Small intestine (tissue), 7 donors: ENCODE data around the gene TPSD1. TPM values are rescaled to one million over a fixed set of nuclear protein-coding genes. Genes with fewer than 3 reads are reported as not detected.

Experiments used
- DNase-seq, 2 donors: peaks; one replicate each; pipeline versions ENCODE4 v3.0.0 to v3.0.0-alpha.2; 2013
- FAIRE-seq: peaks from 2 replicates; lab custom pipeline; 2012; peaks lifted over from hg19 to GRCh38; lab: Jason Lieb, UNC
- H3K27ac ChIP-seq, 3 donors: one replicate each; pipeline ENCODE4 v1.5.1; 2013; ENCODE audit warnings: low read length in 2 of 3, mild to moderate bottlenecking in 2 of 3, control low read depth in 1 of 3, inconsistent platforms in 1 of 3, low read depth in 1 of 3, moderate library complexity in 1 of 3
- H3K27me3 ChIP-seq, 3 donors: one replicate each; pipeline ENCODE4 v1.6.1; 2013; ENCODE audit warnings: low read length in 3 of 3, inconsistent platforms in 1 of 3; ENCODE audit not compliant: control insufficient read depth in 3 of 3, insufficient read depth in 3 of 3
- H3K36me3 ChIP-seq, 3 donors: one replicate each; pipeline ENCODE4 v1.6.1; 2013; ENCODE audit warnings: low read length in 3 of 3, inconsistent platforms in 1 of 3, low read depth in 1 of 3, mild to moderate bottlenecking in 1 of 3, moderate library complexity in 1 of 3; ENCODE audit not compliant: control insufficient read depth in 3 of 3, insufficient read depth in 2 of 3
- H3K4me1 ChIP-seq, 3 donors: one replicate each; pipeline ENCODE4 v1.6.1; 2013; ENCODE audit warnings: low read length in 2 of 3, inconsistent platforms in 1 of 3, low read depth in 1 of 3, mild to moderate bottlenecking in 1 of 3, moderate library complexity in 1 of 3; ENCODE audit not compliant: control insufficient read depth in 3 of 3, insufficient read depth in 2 of 3
- H3K4me3 ChIP-seq, 3 donors: one replicate each; pipeline ENCODE4 v1.5.1; 2013; ENCODE audit warnings: low read length in 3 of 3, control low read depth in 1 of 3, inconsistent platforms in 1 of 3, low read depth in 1 of 3, mild to moderate bottlenecking in 1 of 3, moderate library complexity in 1 of 3
- H3K9me3 ChIP-seq, 2 donors: one replicate each; pipeline ENCODE4 v1.6.1; 2013; ENCODE audit warnings: low read depth in 1 of 2, low read length in 1 of 2; ENCODE audit not compliant: control insufficient read depth in 2 of 2, insufficient read depth in 1 of 2
- WGBS, 3 donors: extraction: QIAGEN DNeasy Blood & Tissue Kit; methylation state at CpG; one replicate each; pipeline ENCODE4 v1.1.7; 2013; 5-methylcytosine and 5-hydroxymethylcytosine counted together
- polyA plus RNA-seq, 4 donors: library from polyadenylated mRNA; stranded (reverse) in 3 of 4; unstranded in 1 of 4; fragments of 200-250 nt in 3 of 4; fragments of 120-200 nt in 1 of 4; gene quantifications; one replicate each; pipeline versions ENCODE4 v1.2.1 to v1.2.3, GENCODE V29; 2013
- donor health status: healthy with polysubstance abuse.
- donor health status: control.
- donor health status: control.
- donor health status: Bipolar disorder and iron deficiency.
- donor health status: healthy.

Gene TPSD1
- polyA plus RNA-seq, 4 donors = 0.06 to 1.3 (median 0.81) TPM; not detected in 1

GRCh38 chr16:1282324-1282973 is 26.6 kb downstream of the TPSD1 start:
- H3K36me3 ChIP-seq = no peaks in the 10 kb centered on the region
- WGBS, 3 donors = 52 to 72% (median 56%) methylated on average over 17 of the region's 17 CpGs
- no peak overlapping the region for H3K4me3 ChIP-seq
- FAIRE-seq (no peak), DNase-seq (no peak)
- H3K27me3 ChIP-seq = peaks cover 0 to 21% (median 2%) of the 10 kb centered on the region in 3 donors
- H3K9me3 ChIP-seq = no peaks in the 10 kb centered on the region
- H3K27ac ChIP-seq = no peak overlapping the region
- no peaks in the 10 kb centered on the region for H3K4me1 ChIP-seq

DNA sequence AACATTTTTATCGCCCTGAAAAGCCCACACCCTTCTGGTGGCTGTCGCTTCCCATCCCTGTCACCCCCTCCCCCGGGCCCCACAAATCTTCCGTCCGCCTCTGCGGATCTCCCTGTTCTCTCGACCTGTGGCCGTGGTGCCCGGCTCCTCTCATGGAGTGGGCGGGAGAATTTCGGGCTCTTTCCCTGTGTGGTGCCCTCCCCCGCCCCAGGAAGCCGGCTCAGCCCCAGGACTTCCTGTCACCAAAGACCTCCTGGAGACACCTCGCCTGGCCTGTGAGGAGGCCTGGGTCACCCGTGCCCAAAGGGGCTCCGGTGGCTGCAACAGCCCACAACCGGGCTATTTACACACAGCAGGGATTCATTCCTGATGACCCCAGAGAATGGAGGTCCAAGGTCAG is 27.4 kb downstream of the TPSD1 start:
- no peaks in the 10 kb centered on the region for H3K36me3 ChIP-seq
- H3K4me3 ChIP-seq = no peak overlapping the region
- DNase-seq (no peak), FAIRE-seq (no peak)
- H3K4me1 ChIP-seq = no peaks in the 10 kb centered on the region
- H3K9me3 ChIP-seq = no peaks in the 10 kb centered on the region
- H3K27ac ChIP-seq = no peak overlapping the region
- peaks cover 0 to 24% (median 9%) of the 10 kb centered on the region in 3 donors for H3K27me3 ChIP-seq
- WGBS, 3 donors = 47 to 63% (median 49%) methylated on average over 17 of the region's 17 CpGs

GRCh38 chr16:1283996-1284616 is 28.2 kb downstream of the TPSD1 start:
- no peaks in the 10 kb centered on the region for H3K36me3 ChIP-seq
- no peak overlapping the region for H3K4me3 ChIP-seq
- FAIRE-seq = no peak
- no peak for DNase-seq
- peaks cover 0 to 29% (median 10%) of the 10 kb centered on the region in 3 donors for H3K27me3 ChIP-seq
- H3K27ac ChIP-seq = no peak overlapping the region
- no peaks in the 10 kb centered on the region for H3K9me3 ChIP-seq
- 70 to 84% (median 82%) methylated on average over 16 of the region's 16 CpGs for WGBS, 3 donors
- H3K4me1 ChIP-seq = no peaks in the 10 kb centered on the region

DNA sequence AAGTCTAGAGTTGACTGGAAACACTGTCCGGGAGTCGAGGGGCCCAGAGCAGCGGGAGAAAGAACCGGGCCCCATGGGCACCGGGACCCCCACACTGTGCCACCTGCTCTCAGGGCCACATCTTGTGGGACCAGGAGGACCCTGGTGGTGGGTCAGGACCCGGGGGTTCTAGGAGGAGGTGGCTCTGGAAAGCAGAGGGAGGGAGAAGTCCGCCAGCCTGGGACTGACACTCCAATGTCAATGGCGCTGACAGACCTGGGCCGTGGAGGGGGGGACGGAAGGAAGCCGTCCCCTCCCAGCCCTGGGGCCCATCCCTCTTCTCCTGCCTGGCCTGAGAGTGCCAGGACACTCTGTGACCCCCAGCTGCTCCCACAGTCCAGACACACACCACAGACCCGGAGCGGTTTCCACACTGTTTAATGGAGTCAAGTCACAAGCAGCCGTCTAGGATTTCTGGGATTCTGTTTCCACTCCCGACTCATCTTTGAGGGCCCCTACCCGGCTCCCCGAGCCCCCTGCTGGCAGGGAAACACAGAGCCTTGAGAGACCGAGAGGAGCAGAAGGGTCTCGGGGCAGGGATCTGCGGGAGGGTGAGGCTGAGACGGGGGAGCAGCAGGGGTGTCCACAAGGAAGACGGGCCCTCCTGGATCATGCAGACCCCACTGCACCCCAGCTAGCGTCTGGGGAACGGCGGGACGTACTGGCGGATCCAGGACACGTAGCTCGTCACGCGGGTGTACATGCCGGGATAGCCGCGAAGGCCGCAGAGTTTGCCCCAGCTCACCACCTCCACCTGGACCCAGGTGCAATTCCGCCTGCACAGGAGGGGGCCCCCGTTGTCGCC is 30.0 kb downstream of the TPSD1 start:
- H3K27me3 ChIP-seq = peaks cover 0 to 37% (median 14%) of the 10 kb centered on the region in 3 donors
- peaks cover 0 to 3% (median 0%) of the 10 kb centered on the region in 3 donors for H3K4me1 ChIP-seq
- FAIRE-seq (no peak), DNase-seq (no peak)
- WGBS, 3 donors = 73 to 74% (median 73%) methylated on average over 35 to 38 of the region's 38 CpGs
- no peaks in the 10 kb centered on the region for H3K9me3 ChIP-seq
- no peak overlapping the region for H3K4me3 ChIP-seq
- no peak overlapping the region for H3K27ac ChIP-seq
- H3K36me3 ChIP-seq = no peaks in the 10 kb centered on the region

GRCh38 chr16:1286513-1287094 is 30.7 kb downstream of the TPSD1 start:
- FAIRE-seq (no peak), DNase-seq (no peak)
- Histone ChIP-seq H3K4me3 (no peak overlapping the region), H3K36me3 (no peaks in the 10 kb centered on the region), H3K9me3 (no peaks in the 10 kb centered on the region), H3K27me3 (peaks cover 0 to 37% (median 17%) of the 10 kb centered on the region in 3 donors), H3K4me1 (peaks cover 0 to 7% (median 0%) of the 10 kb centered on the region in 3 donors), H3K27ac (no peak overlapping the region)
- 80 to 92% (median 83%) methylated on average over 25 of the region's 25 CpGs for WGBS, 3 donors

- WGBS, 3 donors = 15 to 48% (median 24%) methylated on average over 35 to 40 of the region's 40 CpGs
Observed at GRCh38 chr16:1287982-1288670, 32.3 kb downstream of the TPSD1 start.

GRCh38 chr16:1288813-1289476 is 33.1 kb downstream of the TPSD1 start:
- no peak for FAIRE-seq
- Histone ChIP-seq H3K27me3 (peaks cover 0 to 33% (median 17%) of the 10 kb centered on the region in 3 donors), H3K27ac (no peak overlapping the region), H3K4me3 (no peak overlapping the region), H3K4me1 (peaks cover 0 to 7% (median 0%) of the 10 kb centered on the region in 3 donors), H3K36me3 (no peaks in the 10 kb centered on the region), H3K9me3 (no peaks in the 10 kb centered on the region)
- 27 to 37% (median 35%) methylated on average over 16 to 20 of the region's 20 CpGs for WGBS, 3 donors
- no peak for DNase-seq

More at GRCh38 chr16:1287982-1288670, 32.3 kb downstream of the TPSD1 start:
- Histone ChIP-seq H3K27ac (no peak overlapping the region), H3K27me3 (peaks cover 0 to 37% (median 17%) of the 10 kb centered on the region in 3 donors), H3K4me3 (no peak overlapping the region), H3K36me3 (no peaks in the 10 kb centered on the region), H3K4me1 (peaks cover 0 to 7% (median 0%) of the 10 kb centered on the region in 3 donors), H3K9me3 (no peaks in the 10 kb centered on the region)
- FAIRE-seq (no peak), DNase-seq (no peak)
